Neutrophil (primary cell): ENCODE measurements around the gene CSGALNACT2.

Source experiments
- H3K27ac ChIP-seq: fragments of 200-600 bp; sonication (generic); 2 replicates; pipeline ENCODE4 v1.5.1; 2016; ENCODE audit warnings: mild to moderate bottlenecking, moderate library complexity
- H3K27me3 ChIP-seq: fragments of 200-600 bp; sonication (generic); 2 replicates; pipeline ENCODE4 v1.6.0; 2016; ENCODE audit warnings: mild to moderate bottlenecking
- H3K36me3 ChIP-seq: fragments of 200-600 bp; sonication (generic); 2 replicates; pipeline ENCODE4 v1.5.1; 2017
- H3K4me1 ChIP-seq, 2 experiments: fragments of 200-600 bp in 1 of 2; sonication (generic) in 1 of 2; 1 replicate in 1 of 2; 2 replicates in 1 of 2; pipeline versions ENCODE4 v1.5.1 to v1.6.1; 2013 to 2016; ENCODE audit warnings: low read depth in 1 of 2, low read length in 1 of 2, mild to moderate bottlenecking in 1 of 2, moderate library complexity in 1 of 2; ENCODE audit not compliant: control insufficient read depth in 1 of 2, insufficient read depth in 1 of 2
- H3K4me3 ChIP-seq, 2 experiments: fragments of 200-600 bp in 1 of 2; sonication (generic) in 1 of 2; 1 replicate in 1 of 2; 2 replicates in 1 of 2; pipeline ENCODE4 v1.5.1; 2013 to 2016; ENCODE audit warnings: low read depth in 1 of 2, low read length in 1 of 2, mild to moderate bottlenecking in 1 of 2, moderate library complexity in 1 of 2
- H3K9me3 ChIP-seq: fragments of 200-600 bp; sonication (generic); 2 replicates; pipeline ENCODE4 v1.5.1; 2016
- CTCF ChIP-seq: fragments of 200-600 bp; sonication (generic); IDR thresholded peaks from 2 replicates; pipeline ENCODE4 v1.5.1; 2016; ENCODE audit warnings: antibody characterized with exemption

The CSGALNACT2 gene

DNA sequence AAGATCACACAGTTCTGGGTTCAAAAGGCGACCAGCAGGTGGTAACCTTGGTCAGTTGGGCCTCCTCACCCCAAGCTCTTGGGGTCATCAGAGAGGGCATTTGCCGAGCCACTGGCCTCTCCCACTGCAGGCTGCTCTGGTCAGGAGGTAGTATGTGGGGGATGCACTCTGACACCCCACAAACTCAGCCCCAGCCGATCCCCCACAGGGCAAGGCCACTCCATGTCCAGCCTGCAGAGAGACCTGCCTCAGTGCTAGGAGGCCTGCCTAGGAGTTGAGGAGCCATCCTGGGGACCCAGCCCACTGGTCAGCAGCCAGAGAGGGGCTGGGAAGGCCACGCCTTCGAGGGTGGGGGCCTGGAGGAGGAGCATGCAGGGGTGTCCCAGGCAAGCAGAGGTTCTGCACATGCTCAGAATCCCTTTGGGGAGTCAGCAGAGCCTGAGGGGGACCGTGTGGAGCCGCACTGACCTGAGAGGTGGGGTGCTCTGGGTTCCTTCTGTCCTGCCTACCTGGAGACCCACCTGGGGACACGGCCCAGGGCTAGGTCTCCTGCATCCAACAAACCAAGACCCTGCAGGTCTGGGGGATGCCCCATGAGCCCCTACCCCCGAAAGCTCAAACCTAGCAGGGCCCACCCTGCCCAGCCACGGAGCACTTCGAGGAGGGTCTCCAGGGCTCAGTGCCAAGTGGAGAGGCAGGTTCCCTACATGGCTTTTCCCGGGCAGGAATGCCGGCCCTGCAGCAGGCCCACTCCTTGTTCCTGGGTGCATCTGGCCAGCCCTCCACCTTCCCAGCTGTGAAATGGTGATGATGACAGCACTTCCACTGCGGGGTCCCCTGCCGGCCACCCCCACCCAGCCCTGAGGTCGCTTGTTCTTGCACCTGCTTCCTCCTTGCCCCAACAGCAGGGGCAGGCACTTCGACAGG lies 70.2 kb downstream of the CSGALNACT2 start:
- no peak overlapping the region for H3K4me3 ChIP-seq
- no peaks in the 10 kb centered on the region for H3K27me3 ChIP-seq
- TF ChIP-seq CTCF: no peak
- no peak overlapping the region for H3K27ac ChIP-seq
- no peaks in the 10 kb centered on the region for H3K9me3 ChIP-seq
- H3K4me1 ChIP-seq: peaks cover 0 to 7% of the 10 kb centered on the region in 2 experiments
- no peaks in the 10 kb centered on the region for H3K36me3 ChIP-seq

GRCh38 chr10:43209074-43209455 lies 70.8 kb downstream of the CSGALNACT2 start:
- no peaks in the 10 kb centered on the region for H3K36me3 ChIP-seq
- peaks cover 0 to 7% of the 10 kb centered on the region in 2 experiments for H3K4me1 ChIP-seq
- TF ChIP-seq CTCF: no peak
- H3K27me3 ChIP-seq: no peaks in the 10 kb centered on the region
- no peaks in the 10 kb centered on the region for H3K9me3 ChIP-seq
- H3K27ac ChIP-seq: no peak overlapping the region
- no peak overlapping the region for H3K4me3 ChIP-seq

- no peaks in the 10 kb centered on the region for H3K9me3 ChIP-seq
- TF ChIP-seq CTCF: no peak
- no peak overlapping the region for H3K4me3 ChIP-seq
- no peak overlapping the region for H3K27ac ChIP-seq
- H3K36me3 ChIP-seq: no peaks in the 10 kb centered on the region
- no peaks in the 10 kb centered on the region for H3K27me3 ChIP-seq
- peaks cover 0 to 4% of the 10 kb centered on the region in 2 experiments for H3K4me1 ChIP-seq
These were observed 71.5 kb downstream of the CSGALNACT2 start for GRCh38 chr10:43209651-43210141.

- Histone ChIP-seq H3K9me3 (no peaks in the 10 kb centered on the region), H3K27ac (no peak overlapping the region), H3K4me3 (no peak overlapping the region)
These were observed 72.3 kb downstream of the CSGALNACT2 start for GRCh38 chr10:43210556-43210955.

DNA sequence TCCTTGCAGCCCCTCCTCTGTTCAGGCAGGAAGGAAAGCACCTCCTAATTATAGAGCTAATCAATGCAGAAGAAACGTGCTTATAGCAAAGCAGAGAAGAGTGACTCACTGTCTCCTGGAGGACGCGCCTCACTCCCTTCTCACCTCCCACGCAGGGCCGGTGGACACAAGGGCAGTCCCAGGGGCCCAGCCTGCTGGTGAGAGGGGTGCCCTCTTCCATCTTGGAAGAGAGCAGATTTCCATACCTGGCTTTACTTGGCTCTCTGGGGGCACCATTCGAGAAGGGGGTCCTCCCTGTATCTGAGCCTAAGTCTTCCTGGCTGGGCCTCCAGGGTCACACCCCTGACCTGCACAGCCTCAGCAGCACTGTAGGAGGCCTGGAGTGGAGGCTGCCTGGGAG lies 72.8 kb downstream of the CSGALNACT2 start:
- no peaks in the 10 kb centered on the region for H3K36me3 ChIP-seq
- no peaks in the 10 kb centered on the region for H3K27me3 ChIP-seq
- no peaks in the 10 kb centered on the region for H3K4me1 ChIP-seq
- TF ChIP-seq CTCF: no peak
- no peak overlapping the region for H3K4me3 ChIP-seq
- no peaks in the 10 kb centered on the region for H3K9me3 ChIP-seq
- no peak overlapping the region for H3K27ac ChIP-seq

More at GRCh38 chr10:43210556-43210955, 72.3 kb downstream of the CSGALNACT2 start:
- Histone ChIP-seq H3K4me1 (no peaks in the 10 kb centered on the region), H3K27me3 (no peaks in the 10 kb centered on the region), H3K36me3 (no peaks in the 10 kb centered on the region)
- no peak for TF ChIP-seq CTCF
